ENCODE data around the gene TGFB3.

DNA sequence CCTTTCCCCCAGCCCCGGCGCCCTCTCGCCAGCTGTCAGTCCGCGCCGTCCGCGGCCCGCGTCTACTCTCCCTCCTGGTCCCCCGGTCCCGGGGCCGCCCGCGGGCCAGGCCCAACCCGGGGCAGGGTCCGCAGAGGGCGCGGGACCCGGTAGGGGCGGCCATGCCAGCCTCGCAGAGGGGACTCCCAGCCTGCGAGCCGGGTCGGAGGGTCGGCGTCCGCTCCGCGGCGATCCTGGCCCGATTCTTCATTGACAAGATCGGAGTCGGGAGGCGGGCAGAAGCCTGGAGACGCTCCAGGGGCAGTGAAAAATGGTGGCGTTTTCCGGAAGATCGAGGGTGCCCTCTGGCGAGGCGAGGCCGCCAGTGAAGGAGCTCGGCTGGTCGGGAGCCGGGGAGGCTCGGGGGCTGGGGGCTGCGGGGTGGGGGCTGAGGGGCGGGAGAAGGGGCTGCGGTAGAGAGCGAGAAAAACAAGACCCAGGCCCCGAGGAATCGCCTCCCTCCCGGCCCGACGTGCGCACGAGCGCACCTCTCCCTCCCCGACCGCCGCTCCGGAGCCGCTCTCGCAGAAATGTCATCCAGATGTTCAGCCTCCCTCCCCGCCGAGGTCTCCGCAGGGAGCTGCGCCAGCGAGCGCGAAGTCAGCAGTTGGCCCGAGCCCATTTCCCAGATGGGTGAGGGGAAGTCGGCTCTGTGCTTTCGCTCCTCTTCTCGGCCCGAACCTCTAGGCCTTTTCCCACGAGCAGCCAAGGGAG, 647 bp upstream of the TGFB3 start:
- TF ChIP-seq, protein P1, sequence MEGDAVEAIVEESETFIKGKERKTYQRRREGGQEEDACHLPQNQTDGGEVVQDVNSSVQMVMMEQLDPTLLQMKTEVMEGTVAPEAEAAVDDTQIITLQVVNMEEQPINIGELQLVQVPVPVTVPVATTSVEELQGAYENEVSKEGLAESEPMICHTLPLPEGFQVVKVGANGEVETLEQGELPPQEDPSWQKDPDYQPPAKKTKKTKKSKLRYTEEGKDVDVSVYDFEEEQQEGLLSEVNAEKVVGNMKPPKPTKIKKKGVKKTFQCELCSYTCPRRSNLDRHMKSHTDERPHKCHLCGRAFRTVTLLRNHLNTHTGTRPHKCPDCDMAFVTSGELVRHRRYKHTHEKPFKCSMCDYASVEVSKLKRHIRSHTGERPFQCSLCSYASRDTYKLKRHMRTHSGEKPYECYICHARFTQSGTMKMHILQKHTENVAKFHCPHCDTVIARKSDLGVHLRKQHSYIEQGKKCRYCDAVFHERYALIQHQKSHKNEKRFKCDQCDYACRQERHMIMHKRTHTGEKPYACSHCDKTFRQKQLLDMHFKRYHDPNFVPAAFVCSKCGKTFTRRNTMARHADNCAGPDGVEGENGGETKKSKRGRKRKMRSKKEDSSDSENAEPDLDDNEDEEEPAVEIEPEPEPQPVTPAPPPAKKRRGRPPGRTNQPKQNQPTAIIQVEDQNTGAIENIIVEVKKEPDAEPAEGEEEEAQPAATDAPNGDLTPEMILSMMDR (IDR thresholded peaks at IDR 0.05; ENCODE audit: poor library complexity, severe bottlenecking) = peak; percentile 69
- peak; percentile 42 for TF ChIP-seq MXI1 (conservative IDR thresholded peaks at IDR 0.05; ENCODE audit: poor library complexity, severe bottlenecking)
- TF ChIP-seq EP300 (conservative IDR thresholded peaks at IDR 0.05; ENCODE audit: poor library complexity, severe bottlenecking) = no peak
- no peak for TF ChIP-seq TAF1 (IDR thresholded peaks at IDR 0.05; ENCODE audit: low read depth)
- no peak for TF ChIP-seq EZH2 (IDR thresholded peaks at IDR 0.05; ENCODE audit: borderline replicate concordance, insufficient read depth, low read length, poor library complexity, severe bottlenecking)
- peak; percentile 8 for TF ChIP-seq POLR2AphosphoS5 (IDR thresholded peaks at IDR 0.05)
